HG02571 (cell line): ENCODE data around the gene TMPRSS11E.
A peak's percentile ranks its signal among the peaks of the same experiment; 100 is the strongest.
"Not testable (repeated sequence)": the region's sequence is repeated elsewhere in the genome, so short reads cannot be mapped to it uniquely, and the experiment has no call there.

Source experiments
- ATAC-seq: cut with Tn5 transposase; IDR thresholded peaks from one replicate; pipeline ENCODE4 v1.9.1; 2021; ENCODE audit warnings: mild to moderate bottlenecking, moderate library complexity; ENCODE audit not compliant: unreplicated experiment

The TMPRSS11E gene

GRCh38 chr4:68447201-68447600 is at the start of gene TMPRSS11E:
TSS of gene TMPRSS11E (plus strand) at chr4:68447463. CDS start at chr4:68447513, 50 bp downstream.
- no peak for ATAC-seq

- ATAC-seq: no peak
These were observed 48.0 kb upstream of the TMPRSS11E start for GRCh38 chr4:68399306-68399705.

GRCh38 chr4:68401231-68401630 is 46.0 kb upstream of the TMPRSS11E start:
- ATAC-seq: no peak

GRCh38 chr4:68404153-68404552 is 43.1 kb upstream of the TMPRSS11E start:
- no peak for ATAC-seq

GRCh38 chr4:68405718-68406478 is 41.4 kb upstream of the TMPRSS11E start:
- ATAC-seq: not testable (repeated sequence)

GRCh38 chr4:68406479-68406859 is 40.8 kb upstream of the TMPRSS11E start:
- ATAC-seq: no peak

GRCh38 chr4:68407015-68407867 is 40.0 kb upstream of the TMPRSS11E start:
- ATAC-seq: not testable (repeated sequence)

GRCh38 chr4:68407868-68408190 is 39.4 kb upstream of the TMPRSS11E start:
- ATAC-seq: no peak

- ATAC-seq: no peak
These were observed 37.1 kb upstream of the TMPRSS11E start for GRCh38 chr4:68410149-68410548.

GRCh38 chr4:68410643-68411042 is 36.6 kb upstream of the TMPRSS11E start:
- ATAC-seq: no peak

- ATAC-seq: not testable (repeated sequence)
These were observed 35.2 kb upstream of the TMPRSS11E start for GRCh38 chr4:68412031-68412430.

GRCh38 chr4:68416591-68416990 is 30.7 kb upstream of the TMPRSS11E start:
- no peak for ATAC-seq

- no peak for ATAC-seq
These were observed 20.7 kb upstream of the TMPRSS11E start for GRCh38 chr4:68426516-68426915.

GRCh38 chr4:68430337-68430736 is 16.9 kb upstream of the TMPRSS11E start:
- ATAC-seq: no peak

- no peak for ATAC-seq
These were observed 14.9 kb upstream of the TMPRSS11E start for GRCh38 chr4:68432320-68432719.

GRCh38 chr4:68433582-68433981 is 13.7 kb upstream of the TMPRSS11E start:
- no peak for ATAC-seq

- ATAC-seq: no peak
These were observed 13.0 kb upstream of the TMPRSS11E start for GRCh38 chr4:68434277-68434676.

GRCh38 chr4:68434836-68435235 is 12.4 kb upstream of the TMPRSS11E start:
- ATAC-seq: no peak

GRCh38 chr4:68445111-68445510 is 2.2 kb upstream of the TMPRSS11E start:
- no peak for ATAC-seq

- peak; percentile 61 for ATAC-seq
These were observed 4.3 kb downstream of the TMPRSS11E start for GRCh38 chr4:68451246-68452211.

GRCh38 chr4:68460085-68460484 is 12.8 kb downstream of the TMPRSS11E start:
- ATAC-seq: no peak
